Measurements from ENCODE around the gene SLC25A36. TPM values are rescaled to one million over a fixed set of nuclear protein-coding genes. Genes with fewer than 3 reads are reported as not detected.
"Not testable (repeated sequence)": the region's sequence is repeated elsewhere in the genome, so short reads cannot be mapped to it uniquely, and the experiment has no call there.

SLC25A36 gene
- total and polyA plus RNA-seq, 2 donors (not counting 3 experiments of a cell fraction or from before 2014, with no cell fraction given), result 17.7 to 38.8 TPM

DNA sequence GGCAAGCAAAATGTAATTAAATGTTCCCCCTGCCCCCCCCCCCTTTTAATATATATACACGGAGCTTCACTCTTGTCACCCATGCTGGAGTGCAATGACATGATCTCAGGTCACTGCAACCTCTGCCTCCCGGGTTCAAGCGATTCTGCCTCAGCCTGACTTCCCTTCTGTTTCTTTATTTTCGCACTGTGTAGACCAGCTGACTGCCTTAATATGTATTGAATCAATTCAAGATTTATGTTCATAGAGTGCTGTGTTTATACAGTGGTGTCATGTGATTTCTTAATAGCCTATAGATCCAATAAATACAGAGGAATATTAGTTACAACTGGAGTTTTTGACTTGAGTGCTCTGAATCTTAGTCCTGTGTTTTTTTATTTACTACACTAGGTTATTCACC, 39.0 kb downstream of the SLC25A36 start:
- Histone ChIP-seq H3K4me3 (replicated peaks in 1 of 3; ENCODE audit: insufficient read depth in 1 of 3, low read depth in 1 of 3, low read length in 3 of 3) (no peak overlapping the region), H4K20me1 (replicated peaks; ENCODE audit: control insufficient read depth, extremely low read depth, insufficient read depth, low read length) (no peaks in the 10 kb centered on the region), H3K27me3 (ENCODE audit: control insufficient read depth in 2 of 2, insufficient read depth in 2 of 2, low read length in 2 of 2) (no peaks in the 10 kb centered on the region), H3K36me3 (ENCODE audit: control insufficient read depth in 2 of 2, extremely low read depth in 1 of 2, insufficient read depth in 2 of 2, low read length in 2 of 2) (peaks cover 0 to 2% of the 10 kb centered on the region in 2 experiments), H3K9me3 (replicated peaks; ENCODE audit: control insufficient read depth, insufficient read depth, low read length) (no peaks in the 10 kb centered on the region), H3K4me1 (ENCODE audit: control insufficient read depth, extremely low read depth, insufficient read depth, low read length) (no peaks in the 10 kb centered on the region), H2AFZ (ENCODE audit: low read depth, low read length) (no peak overlapping the region), H3K9me1 (replicated peaks; ENCODE audit: control insufficient read depth, extremely low read depth, insufficient read depth, low read length) (no peaks in the 10 kb centered on the region), H3K79me2 (ENCODE audit: control insufficient read depth, insufficient read depth, low read length) (no peaks in the 10 kb centered on the region), H3K4me2 (ENCODE audit: insufficient read depth, low read length) (no peak overlapping the region), H3K27ac (ENCODE audit: insufficient read depth, low read depth, low read length) (no peak overlapping the region), H3K9ac (replicated peaks; ENCODE audit: extremely low read depth, insufficient read depth, low read length) (no peak overlapping the region)
- DNase-seq (ENCODE audit: low read depth, low spot score) (no peak), FAIRE-seq (no peak)
- ChIA-PET POLR2A (no interaction called here), CTCF (no interaction called here)
- BruUV-seq (replicated peaks), result no TSS peak
- TF ChIP-seq POLR2AphosphoS5 (IDR thresholded peaks at IDR 0.05; ENCODE audit: insufficient read depth, low read depth, low read length) (no peak), MAX (IDR thresholded peaks at IDR 0.05; ENCODE audit: insufficient read depth, insufficient read length) (no peak), FOS (IDR thresholded peaks at IDR 0.05; ENCODE audit: borderline replicate concordance, insufficient read depth, low read length) (no peak), POLR2A (IDR thresholded peaks at IDR 0.05; ENCODE audit: low read depth, low read length) (no peak), JUN (IDR thresholded peaks at IDR 0.05; ENCODE audit: borderline replicate concordance, insufficient read depth, insufficient read length, low read depth) (no peak), GATA2 (IDR thresholded peaks at IDR 0.05; ENCODE audit: insufficient read depth, insufficient read length, low read depth, low read length) (no peak), MYC (IDR thresholded peaks at IDR 0.05; ENCODE audit: low read depth, low read length) (no peak), EZH2 (IDR thresholded peaks at IDR 0.05; ENCODE audit: borderline replicate concordance, low read depth, low read length, severe bottlenecking) (no peak)
- TF ChIP-seq, protein P1, sequence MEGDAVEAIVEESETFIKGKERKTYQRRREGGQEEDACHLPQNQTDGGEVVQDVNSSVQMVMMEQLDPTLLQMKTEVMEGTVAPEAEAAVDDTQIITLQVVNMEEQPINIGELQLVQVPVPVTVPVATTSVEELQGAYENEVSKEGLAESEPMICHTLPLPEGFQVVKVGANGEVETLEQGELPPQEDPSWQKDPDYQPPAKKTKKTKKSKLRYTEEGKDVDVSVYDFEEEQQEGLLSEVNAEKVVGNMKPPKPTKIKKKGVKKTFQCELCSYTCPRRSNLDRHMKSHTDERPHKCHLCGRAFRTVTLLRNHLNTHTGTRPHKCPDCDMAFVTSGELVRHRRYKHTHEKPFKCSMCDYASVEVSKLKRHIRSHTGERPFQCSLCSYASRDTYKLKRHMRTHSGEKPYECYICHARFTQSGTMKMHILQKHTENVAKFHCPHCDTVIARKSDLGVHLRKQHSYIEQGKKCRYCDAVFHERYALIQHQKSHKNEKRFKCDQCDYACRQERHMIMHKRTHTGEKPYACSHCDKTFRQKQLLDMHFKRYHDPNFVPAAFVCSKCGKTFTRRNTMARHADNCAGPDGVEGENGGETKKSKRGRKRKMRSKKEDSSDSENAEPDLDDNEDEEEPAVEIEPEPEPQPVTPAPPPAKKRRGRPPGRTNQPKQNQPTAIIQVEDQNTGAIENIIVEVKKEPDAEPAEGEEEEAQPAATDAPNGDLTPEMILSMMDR (IDR thresholded peaks at IDR 0.05; ENCODE audit: extremely low read depth in 1 of 2, insufficient read depth in 1 of 2, low read depth in 1 of 2, low read length in 2 of 2), result no peak
- dilution Hi-C loops (cut with MboI; ENCODE audit: extremely low pct_ligation_motif_present, low sequenced_read_pairs), result no loop called here
- intact Hi-C loops (cut with micrococcal nuclease), result no loop called here

GRCh38 chr3:140987792-140988191, 46.2 kb downstream of the SLC25A36 start:
- H3K36me3 ChIP-seq (ENCODE audit: control insufficient read depth in 2 of 2, extremely low read depth in 1 of 2, insufficient read depth in 2 of 2, low read length in 2 of 2); H3K4me2 ChIP-seq (ENCODE audit: insufficient read depth, low read length); H3K9me3 ChIP-seq (replicated peaks; ENCODE audit: control insufficient read depth, insufficient read depth, low read length); H2AFZ ChIP-seq (ENCODE audit: low read depth, low read length); H3K27ac ChIP-seq (ENCODE audit: insufficient read depth, low read depth, low read length); BruUV-seq (replicated peaks); H3K9me1 ChIP-seq (replicated peaks; ENCODE audit: control insufficient read depth, extremely low read depth, insufficient read depth, low read length); H3K9ac ChIP-seq (replicated peaks; ENCODE audit: extremely low read depth, insufficient read depth, low read length); H3K27me3 ChIP-seq (ENCODE audit: control insufficient read depth in 2 of 2, insufficient read depth in 2 of 2, low read length in 2 of 2); FAIRE-seq; H3K4me3 ChIP-seq (replicated peaks in 1 of 3; ENCODE audit: insufficient read depth in 1 of 3, low read depth in 1 of 3, low read length in 3 of 3); H4K20me1 ChIP-seq (replicated peaks; ENCODE audit: control insufficient read depth, extremely low read depth, insufficient read depth, low read length); POLR2A ChIA-PET; intact Hi-C loops (cut with micrococcal nuclease); dilution Hi-C loops (cut with MboI; ENCODE audit: extremely low pct_ligation_motif_present, low sequenced_read_pairs); H3K4me1 ChIP-seq (ENCODE audit: control insufficient read depth, extremely low read depth, insufficient read depth, low read length); DNase-seq (ENCODE audit: low read depth, low spot score); CTCF ChIA-PET; H3K79me2 ChIP-seq (ENCODE audit: control insufficient read depth, insufficient read depth, low read length): not testable (repeated sequence)

Measured in endothelial cell of umbilical vein (primary cell).